ENCODE measurements around the gene HIP1.

Gene HIP1

GRCh38 chr7:75711656-75712514, 26.9 kb downstream of the HIP1 start:
- peak; percentile 66 to 76 for DNase-seq
- Histone ChIP-seq H2BK5ac (ENCODE audit: low read depth, low read length, poor library complexity) (no peak overlapping the region), H3K23ac (ENCODE audit: low read length) (no peak overlapping the region), H2BK120ac (ENCODE audit: insufficient read depth, low read length, poor library complexity) (no peak overlapping the region), H3K36me3 (ENCODE audit: control insufficient read depth in 1 of 2, insufficient read depth in 2 of 2, low read length in 2 of 2) (no peaks in the 10 kb centered on the region), H3K27ac (ENCODE audit: low read depth, low read length) (peak overlapping the region; percentile 77), H3K79me1 (ENCODE audit: low read length) (peaks cover 6% of the 10 kb centered on the region), H3K9ac (ENCODE audit: low read length) (no peak overlapping the region), H3K14ac (ENCODE audit: low read length) (no peak overlapping the region), H2AK5ac (ENCODE audit: low read length) (no peak overlapping the region), H2BK12ac (ENCODE audit: low read length) (peak overlapping the region; percentile 23), H3K4me2 (ENCODE audit: low read length) (peak overlapping the region; percentile 22), H3K4me3 (ENCODE audit: low read depth, low read length) (no peak overlapping the region), H4K8ac (ENCODE audit: low read depth, low read length) (no peak overlapping the region), H3K9me3 (ENCODE audit: insufficient read depth, low read depth, low read length) (no peaks in the 10 kb centered on the region), H4K12ac (ENCODE audit: low read depth, low read length) (no peak overlapping the region), H3K27me3 (ENCODE audit: insufficient read depth, low read length) (no peaks in the 10 kb centered on the region), H3K4ac (ENCODE audit: low read depth, low read length) (no peak overlapping the region), H3K79me2 (ENCODE audit: control insufficient read depth, insufficient read depth, low read length, poor library complexity) (no peaks in the 10 kb centered on the region), H4K91ac (ENCODE audit: low read depth, low read length) (no peak overlapping the region), H2AFZ (ENCODE audit: insufficient read depth, low read length, poor library complexity) (no peak overlapping the region), H3K18ac (ENCODE audit: low read length) (no peak overlapping the region), H3K4me1 (ENCODE audit: control insufficient read depth in 1 of 2, insufficient read depth in 2 of 2, low read length in 2 of 2) (peaks cover 10 to 14% of the 10 kb centered on the region in 2 experiments)
- no CpG with 5 or more reads among the region's 10 CpGs for WGBS (ENCODE audit: extremely low coverage, insufficient coverage, insufficient read length)

GRCh38 chr7:75711076-75711475, 27.7 kb downstream of the HIP1 start:
- Histone ChIP-seq H3K4me3 (ENCODE audit: low read depth, low read length) (no peak overlapping the region), H3K79me1 (ENCODE audit: low read length) (peaks cover 6% of the 10 kb centered on the region), H4K8ac (ENCODE audit: low read depth, low read length) (no peak overlapping the region), H2BK5ac (ENCODE audit: low read depth, low read length, poor library complexity) (no peak overlapping the region), H3K4ac (ENCODE audit: low read depth, low read length) (no peak overlapping the region), H2AK5ac (ENCODE audit: low read length) (no peak overlapping the region), H3K4me2 (ENCODE audit: low read length) (no peak overlapping the region), H2BK120ac (ENCODE audit: insufficient read depth, low read length, poor library complexity) (no peak overlapping the region), H3K27ac (ENCODE audit: low read depth, low read length) (peak overlapping the region; percentile 56), H3K18ac (ENCODE audit: low read length) (no peak overlapping the region), H3K4me1 (ENCODE audit: control insufficient read depth in 1 of 2, insufficient read depth in 2 of 2, low read length in 2 of 2) (peaks cover 10 to 14% of the 10 kb centered on the region in 2 experiments), H3K23ac (ENCODE audit: low read length) (no peak overlapping the region), H4K91ac (ENCODE audit: low read depth, low read length) (no peak overlapping the region), H2BK12ac (ENCODE audit: low read length) (no peak overlapping the region), H3K14ac (ENCODE audit: low read length) (no peak overlapping the region), H3K79me2 (ENCODE audit: control insufficient read depth, insufficient read depth, low read length, poor library complexity) (no peaks in the 10 kb centered on the region), H2AFZ (ENCODE audit: insufficient read depth, low read length, poor library complexity) (no peak overlapping the region), H3K9ac (ENCODE audit: low read length) (no peak overlapping the region), H4K12ac (ENCODE audit: low read depth, low read length) (no peak overlapping the region), H3K36me3 (ENCODE audit: control insufficient read depth in 1 of 2, insufficient read depth in 2 of 2, low read length in 2 of 2) (no peaks in the 10 kb centered on the region), H3K9me3 (ENCODE audit: insufficient read depth, low read depth, low read length) (no peaks in the 10 kb centered on the region), H3K27me3 (ENCODE audit: insufficient read depth, low read length) (no peaks in the 10 kb centered on the region)
- DNase-seq: no peak

- H3K9me3 ChIP-seq (ENCODE audit: insufficient read depth, low read depth, low read length): peaks cover 5% of the 10 kb centered on the region
- H3K4me2 ChIP-seq (ENCODE audit: low read length): no peak overlapping the region
- H2AK5ac ChIP-seq (ENCODE audit: low read length): no peak overlapping the region
- no peak overlapping the region for H4K12ac ChIP-seq (ENCODE audit: low read depth, low read length)
- H3K79me1 ChIP-seq (ENCODE audit: low read length): no peaks in the 10 kb centered on the region
- H2BK5ac ChIP-seq (ENCODE audit: low read depth, low read length, poor library complexity): no peak overlapping the region
- DNase-seq: peak in 1 of 2 donors; percentile 40
- WGBS (ENCODE audit: extremely low coverage, insufficient coverage, insufficient read length): 100% methylated on average over 1 of the region's 4 CpGs
- H3K4ac ChIP-seq (ENCODE audit: low read depth, low read length): no peak overlapping the region
- H3K27ac ChIP-seq (ENCODE audit: low read depth, low read length): no peak overlapping the region
- H3K36me3 ChIP-seq (ENCODE audit: control insufficient read depth in 1 of 2, insufficient read depth in 2 of 2, low read length in 2 of 2): no peaks in the 10 kb centered on the region
- H2AFZ ChIP-seq (ENCODE audit: insufficient read depth, low read length, poor library complexity): no peak overlapping the region
- no peak overlapping the region for H2BK120ac ChIP-seq (ENCODE audit: insufficient read depth, low read length, poor library complexity)
- no peak overlapping the region for H3K14ac ChIP-seq (ENCODE audit: low read length)
- no peak overlapping the region for H2BK12ac ChIP-seq (ENCODE audit: low read length)
- no peaks in the 10 kb centered on the region for H3K27me3 ChIP-seq (ENCODE audit: insufficient read depth, low read length)
- H3K4me3 ChIP-seq (ENCODE audit: low read depth, low read length): no peak overlapping the region
- no peaks in the 10 kb centered on the region for H3K79me2 ChIP-seq (ENCODE audit: control insufficient read depth, insufficient read depth, low read length, poor library complexity)
- H4K91ac ChIP-seq (ENCODE audit: low read depth, low read length): no peak overlapping the region
- no peak overlapping the region for H3K18ac ChIP-seq (ENCODE audit: low read length)
- no peaks in the 10 kb centered on the region for H3K4me1 ChIP-seq (ENCODE audit: control insufficient read depth in 1 of 2, insufficient read depth in 2 of 2, low read length in 2 of 2)
- no peak overlapping the region for H4K8ac ChIP-seq (ENCODE audit: low read depth, low read length)
- H3K9ac ChIP-seq (ENCODE audit: low read length): no peak overlapping the region
- no peak overlapping the region for H3K23ac ChIP-seq (ENCODE audit: low read length)
Observed at GRCh38 chr7:75704928-75705327, 33.8 kb downstream of the HIP1 start.

GRCh38 chr7:75702515-75702914, 36.2 kb downstream of the HIP1 start:
- H3K79me2 ChIP-seq (ENCODE audit: control insufficient read depth, insufficient read depth, low read length, poor library complexity): no peaks in the 10 kb centered on the region
- no peaks in the 10 kb centered on the region for H3K27me3 ChIP-seq (ENCODE audit: insufficient read depth, low read length)
- H3K14ac ChIP-seq (ENCODE audit: low read length): no peak overlapping the region
- no peak for DNase-seq
- no peaks in the 10 kb centered on the region for H3K36me3 ChIP-seq (ENCODE audit: control insufficient read depth in 1 of 2, insufficient read depth in 2 of 2, low read length in 2 of 2)
- no peaks in the 10 kb centered on the region for H3K79me1 ChIP-seq (ENCODE audit: low read length)
- H3K4ac ChIP-seq (ENCODE audit: low read depth, low read length): no peak overlapping the region
- H2BK5ac ChIP-seq (ENCODE audit: low read depth, low read length, poor library complexity): no peak overlapping the region
- peaks cover 5% of the 10 kb centered on the region for H3K9me3 ChIP-seq (ENCODE audit: insufficient read depth, low read depth, low read length)
- H3K4me3 ChIP-seq (ENCODE audit: low read depth, low read length): no peak overlapping the region
- H2AFZ ChIP-seq (ENCODE audit: insufficient read depth, low read length, poor library complexity): no peak overlapping the region
- no CpG with 5 or more reads among the region's 4 CpGs for WGBS (ENCODE audit: extremely low coverage, insufficient coverage, insufficient read length)
- H3K9ac ChIP-seq (ENCODE audit: low read length): no peak overlapping the region
- no peak overlapping the region for H3K4me2 ChIP-seq (ENCODE audit: low read length)
- H4K8ac ChIP-seq (ENCODE audit: low read depth, low read length): no peak overlapping the region
- no peak overlapping the region for H2BK12ac ChIP-seq (ENCODE audit: low read length)
- no peak overlapping the region for H3K23ac ChIP-seq (ENCODE audit: low read length)
- H4K12ac ChIP-seq (ENCODE audit: low read depth, low read length): no peak overlapping the region
- no peak overlapping the region for H3K27ac ChIP-seq (ENCODE audit: low read depth, low read length)
- H3K4me1 ChIP-seq (ENCODE audit: control insufficient read depth in 1 of 2, insufficient read depth in 2 of 2, low read length in 2 of 2): no peaks in the 10 kb centered on the region
- no peak overlapping the region for H3K18ac ChIP-seq (ENCODE audit: low read length)
- H4K91ac ChIP-seq (ENCODE audit: low read depth, low read length): no peak overlapping the region
- H2BK120ac ChIP-seq (ENCODE audit: insufficient read depth, low read length, poor library complexity): no peak overlapping the region
- H2AK5ac ChIP-seq (ENCODE audit: low read length): no peak overlapping the region

All from trophoblast cell (in vitro differentiated cells and primary cell).